Stimulated activated CD4-positive, alpha-beta T cell treated with anti-CD3 and anti-CD28 coated beads, Interleukin-12 subunit alpha, Interleukin-12 subunit beta, amount 100 ng/mL, for 24 hours (primary cell): ENCODE results near the gene IFNL2.
"Not testable (repeated sequence)": the region's sequence is repeated elsewhere in the genome, so short reads cannot be mapped to it uniquely, and the experiment has no call there.

ENCODE experiments used
- DNase-seq, 2 experiments: peaks; one replicate each; pipeline ENCODE4 v3.0.0-alpha.2; 2020; ENCODE audit warnings: low read depth in 2 of 2

The IFNL2 gene

DNA sequence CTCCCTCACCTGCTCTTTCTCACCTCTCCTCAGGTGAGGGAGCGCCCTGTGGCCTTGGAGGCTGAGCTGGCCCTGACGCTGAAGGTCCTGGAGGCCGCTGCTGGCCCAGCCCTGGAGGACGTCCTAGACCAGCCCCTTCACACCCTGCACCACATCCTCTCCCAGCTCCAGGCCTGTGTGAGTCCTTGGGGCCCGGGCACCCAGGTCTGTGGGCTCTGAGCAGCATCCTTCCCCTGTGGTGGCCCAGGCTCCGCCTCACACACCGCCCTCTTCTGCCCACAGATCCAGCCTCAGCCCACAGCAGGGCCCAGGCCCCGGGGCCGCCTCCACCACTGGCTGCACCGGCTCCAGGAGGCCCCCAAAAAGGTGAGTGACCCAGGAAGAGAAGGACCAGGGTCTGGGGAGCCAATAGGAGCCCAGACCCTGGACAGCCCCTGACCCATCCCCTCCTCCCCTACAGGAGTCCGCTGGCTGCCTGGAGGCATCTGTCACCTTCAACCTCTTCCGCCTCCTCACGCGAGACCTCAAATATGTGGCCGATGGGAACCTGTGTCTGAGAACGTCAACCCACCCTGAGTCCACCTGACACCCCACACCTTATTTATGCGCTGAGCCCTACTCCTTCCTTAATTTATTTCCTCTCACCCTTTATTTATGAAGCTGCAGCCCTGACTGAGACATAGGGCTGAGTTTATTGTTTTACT is 29.9 kb downstream of the IFNL2 start:
- DNase-seq, result no peak

GRCh38 chr19:39299404-39299803 is 31.2 kb downstream of the IFNL2 start:
- no peak for DNase-seq

DNA sequence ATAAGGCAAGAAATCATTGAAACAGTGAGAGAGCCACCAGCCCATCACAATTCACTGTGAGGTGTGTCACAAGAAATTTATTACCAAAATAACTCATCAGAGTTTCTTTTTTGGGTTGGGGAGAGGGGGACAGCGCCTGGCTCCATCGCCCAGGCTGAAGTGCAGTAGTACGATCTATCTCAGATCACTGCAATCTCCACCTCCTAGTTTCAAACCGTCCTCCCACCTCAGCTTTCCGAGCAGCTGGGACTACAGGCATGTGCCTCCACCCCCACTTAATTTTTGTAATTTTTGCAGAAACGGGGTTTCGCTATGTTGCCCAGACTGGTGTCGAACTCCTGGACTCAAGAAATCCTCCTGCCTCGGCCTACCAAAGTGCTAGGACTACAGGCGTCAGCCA is 31.6 kb downstream of the IFNL2 start:
- no peak for DNase-seq

- DNase-seq, result no peak
Measured at GRCh38 chr19:39301021-39301420, 32.8 kb downstream of the IFNL2 start.

GRCh38 chr19:39301562-39301961 is 33.4 kb downstream of the IFNL2 start:
- DNase-seq, result no peak

- no peak for DNase-seq
Measured at GRCh38 chr19:39303373-39304184, 35.4 kb downstream of the IFNL2 start.

DNA sequence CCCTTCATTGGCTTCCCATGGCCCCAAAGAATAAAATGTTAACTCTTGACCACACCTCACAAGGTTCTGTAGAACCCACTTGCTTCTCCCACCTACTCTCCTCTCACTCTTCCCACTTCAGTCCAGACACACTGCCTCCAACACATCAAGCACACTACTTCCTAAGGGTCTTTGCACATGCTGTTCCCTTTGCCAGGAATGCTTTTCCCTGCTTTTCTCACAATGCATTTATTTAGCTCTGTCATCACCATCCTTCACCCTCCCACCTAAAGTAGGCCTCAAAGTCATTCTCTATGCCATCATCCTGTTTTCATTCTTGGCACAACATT is 36.0 kb downstream of the IFNL2 start:
- no peak for DNase-seq

- no peak for DNase-seq
Measured at GRCh38 chr19:39304701-39305571, 36.7 kb downstream of the IFNL2 start.

- no peak for DNase-seq
Measured at GRCh38 chr19:39306075-39306474, 37.9 kb downstream of the IFNL2 start.

GRCh38 chr19:39307046-39307821 is 39.0 kb downstream of the IFNL2 start:
- DNase-seq, result no peak

DNA sequence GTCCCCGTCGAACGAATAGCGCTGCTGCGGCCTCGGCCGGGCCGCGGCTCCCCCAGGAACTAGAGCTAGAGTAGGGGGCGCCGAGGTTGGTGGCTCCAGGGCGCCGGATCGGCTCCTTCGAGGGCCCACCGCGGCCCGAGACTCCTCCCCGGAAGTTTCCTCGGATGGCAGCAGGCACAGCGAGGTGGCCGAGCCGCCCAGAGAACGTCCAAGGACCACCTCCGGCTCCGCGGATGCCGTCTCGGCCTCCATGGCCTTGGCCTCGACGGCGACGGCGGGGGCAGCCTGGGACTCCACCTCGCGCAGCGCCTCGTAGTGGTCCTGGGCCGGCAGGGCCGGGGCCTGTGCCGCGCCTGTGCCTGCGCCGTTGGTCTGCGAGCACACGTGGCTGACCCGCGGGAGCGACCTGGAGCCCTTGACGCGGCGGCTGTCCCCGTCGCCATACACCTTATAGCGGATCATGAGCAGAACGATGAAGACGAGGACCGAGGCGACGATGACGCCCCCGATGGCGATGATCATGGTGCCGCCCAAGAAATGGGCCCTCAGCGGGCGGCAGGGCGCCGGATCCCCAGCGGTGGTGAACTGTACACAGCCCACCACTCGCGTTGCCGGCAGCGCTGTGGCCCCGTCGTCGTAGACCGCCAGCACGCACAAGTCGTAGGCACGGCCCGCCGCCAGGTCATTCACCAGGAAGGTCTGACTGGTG is 39.8 kb downstream of the IFNL2 start:
- no peak for DNase-seq

DNA sequence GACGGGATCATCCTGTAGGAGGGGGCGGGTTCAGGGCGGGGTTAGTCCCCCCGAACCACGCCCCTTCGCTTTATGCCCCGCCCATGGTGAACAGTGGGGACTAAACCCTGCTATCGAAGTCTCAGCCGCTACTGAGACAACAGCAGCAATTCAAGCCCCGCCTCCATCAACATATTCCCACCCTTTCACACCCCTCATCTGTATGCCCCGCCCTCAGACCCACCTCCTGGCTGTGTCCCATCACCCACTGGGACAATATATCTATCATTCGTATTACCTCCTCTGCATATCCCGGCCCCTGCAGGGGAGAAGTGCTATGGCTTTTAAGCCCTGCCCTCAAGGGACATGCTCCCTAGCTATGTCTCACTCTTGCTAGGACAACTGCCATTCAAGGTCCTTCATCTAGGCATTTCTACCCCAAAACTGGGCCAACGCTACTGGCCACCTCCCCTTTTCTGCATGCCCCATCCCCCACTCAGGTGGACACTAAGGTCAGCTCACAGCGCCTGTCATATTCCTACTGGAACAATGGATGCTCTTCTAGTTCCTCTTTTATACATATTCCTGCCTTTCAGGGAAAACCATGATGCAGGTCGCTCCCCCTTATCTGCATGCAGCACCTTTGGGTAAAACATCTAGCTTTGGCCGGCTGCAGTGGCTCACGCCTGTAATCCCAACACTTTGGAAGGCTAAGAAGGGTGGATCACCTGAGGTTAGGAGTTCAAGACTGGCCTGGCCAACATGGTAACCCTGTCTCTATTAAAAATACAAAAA is 40.5 kb downstream of the IFNL2 start:
- DNase-seq, result no peak

- DNase-seq, result not testable (repeated sequence)
Measured at GRCh38 chr19:39309305-39309670, 41.1 kb downstream of the IFNL2 start.

DNA sequence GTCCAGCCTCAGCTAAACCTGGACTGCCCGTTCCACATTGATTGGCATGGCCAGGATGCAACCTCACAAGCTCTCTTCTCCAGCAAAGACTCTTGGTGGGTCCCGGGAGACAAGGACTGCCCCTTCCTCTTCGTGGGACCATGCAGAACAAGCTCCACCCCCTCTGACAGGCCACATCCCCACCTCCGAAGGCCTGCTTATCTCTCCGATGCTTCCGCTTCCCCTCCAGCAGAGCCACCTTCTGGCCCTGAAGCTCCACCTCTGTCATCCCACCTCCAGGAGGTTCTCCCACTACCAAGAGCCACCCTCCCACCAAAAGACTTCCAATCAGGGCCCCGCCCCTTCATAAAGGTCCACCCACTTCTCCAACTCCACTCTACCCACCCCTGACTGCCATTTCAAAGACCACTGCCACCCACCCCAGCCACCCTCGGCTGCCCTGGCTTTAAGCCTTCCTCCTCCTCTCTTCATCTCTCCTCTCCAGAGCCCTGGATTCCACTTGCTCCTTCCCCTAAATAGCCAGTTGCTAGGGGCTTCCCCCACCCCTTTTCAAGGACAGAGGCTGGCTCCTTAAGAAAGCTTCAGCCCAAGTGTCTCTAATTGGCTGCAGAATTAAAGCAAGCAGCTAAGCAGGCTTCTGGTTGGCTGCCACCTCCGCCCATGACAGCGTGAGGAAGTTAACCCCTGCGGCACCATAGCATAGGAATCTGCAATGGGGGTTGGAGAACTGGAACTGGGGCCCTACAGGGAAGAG is 42.5 kb downstream of the IFNL2 start:
- DNase-seq, result no peak

GRCh38 chr19:39314016-39314728 is 46.0 kb downstream of the IFNL2 start:
- no peak for DNase-seq

DNA sequence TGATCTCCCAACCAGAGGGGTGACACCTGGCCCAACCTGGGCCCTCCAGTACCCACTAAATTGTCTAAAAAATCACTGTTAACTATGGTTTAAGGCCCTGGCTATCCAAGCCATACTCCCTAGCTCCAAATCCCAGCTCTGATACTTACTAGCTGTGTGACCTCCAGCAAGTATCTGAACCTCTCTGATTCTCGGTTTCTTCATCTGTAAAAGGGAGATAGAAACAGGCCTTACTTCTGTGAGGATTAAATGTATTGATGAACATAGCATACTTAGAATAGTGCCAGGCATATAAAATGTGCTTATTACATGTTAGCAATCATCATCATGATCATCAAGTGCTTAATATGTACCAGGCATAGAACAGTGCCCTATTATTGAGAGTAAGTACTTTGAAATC is 47.7 kb downstream of the IFNL2 start:
- no peak for DNase-seq

GRCh38 chr19:39316627-39317321 is 48.6 kb downstream of the IFNL2 start:
- DNase-seq, result no peak

DNA sequence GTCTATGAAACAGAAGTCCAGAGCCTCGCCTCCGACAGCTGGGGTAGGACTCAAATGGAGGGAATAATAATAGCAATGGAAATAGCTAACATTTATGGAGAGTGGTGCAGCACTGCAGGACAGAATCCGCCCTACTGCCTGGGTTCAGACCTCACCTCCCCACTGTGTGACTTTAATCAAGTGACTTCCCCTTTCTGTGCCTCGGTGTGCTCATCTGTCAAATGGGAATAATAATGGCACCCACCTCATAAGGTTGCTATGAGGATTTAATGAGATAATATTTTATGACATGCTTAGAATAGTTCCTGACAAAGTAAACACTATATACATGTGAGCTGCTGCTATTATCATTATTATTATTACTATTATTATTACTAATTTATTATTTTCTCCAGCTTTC is 49.3 kb downstream of the IFNL2 start:
- DNase-seq, result no peak
